AG09319 (cell line): ENCODE data around the gene LDAH.

ENCODE experiments used
- DNase-seq: peaks from one replicate; pipeline ENCODE4 v3.0.0-alpha.2; 2010; ENCODE audit warnings: low read depth; ENCODE audit errors: extremely low read depth
- TF ChIP-seq, protein P1 (sequence below): IDR thresholded peaks from 2 replicates; pipeline ENCODE4 v1.5.1; 2011; ENCODE audit warnings: low read depth, mild to moderate bottlenecking, inconsistent platforms, low read length, moderate library complexity

The LDAH gene

DNA sequence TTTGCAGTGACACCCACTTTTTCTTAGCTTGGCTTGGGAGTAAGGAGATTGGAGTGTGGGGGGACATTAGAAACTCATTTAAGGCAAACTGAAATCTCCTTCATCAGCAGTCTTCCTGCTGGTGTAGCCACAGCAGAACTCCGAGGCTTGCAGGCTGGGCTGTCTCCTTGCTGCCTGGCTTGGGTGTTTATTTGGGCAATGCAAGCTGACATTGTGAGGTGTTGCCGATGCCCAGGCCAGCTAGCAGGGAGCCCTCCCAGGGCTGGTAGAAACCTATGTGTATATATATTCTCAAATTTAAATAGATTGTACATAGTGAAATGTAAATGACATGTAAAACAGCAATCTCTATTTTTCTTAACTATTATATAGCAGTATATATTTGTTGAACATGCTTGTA, 144.1 kb downstream of the LDAH start:
- TF ChIP-seq, protein P1, sequence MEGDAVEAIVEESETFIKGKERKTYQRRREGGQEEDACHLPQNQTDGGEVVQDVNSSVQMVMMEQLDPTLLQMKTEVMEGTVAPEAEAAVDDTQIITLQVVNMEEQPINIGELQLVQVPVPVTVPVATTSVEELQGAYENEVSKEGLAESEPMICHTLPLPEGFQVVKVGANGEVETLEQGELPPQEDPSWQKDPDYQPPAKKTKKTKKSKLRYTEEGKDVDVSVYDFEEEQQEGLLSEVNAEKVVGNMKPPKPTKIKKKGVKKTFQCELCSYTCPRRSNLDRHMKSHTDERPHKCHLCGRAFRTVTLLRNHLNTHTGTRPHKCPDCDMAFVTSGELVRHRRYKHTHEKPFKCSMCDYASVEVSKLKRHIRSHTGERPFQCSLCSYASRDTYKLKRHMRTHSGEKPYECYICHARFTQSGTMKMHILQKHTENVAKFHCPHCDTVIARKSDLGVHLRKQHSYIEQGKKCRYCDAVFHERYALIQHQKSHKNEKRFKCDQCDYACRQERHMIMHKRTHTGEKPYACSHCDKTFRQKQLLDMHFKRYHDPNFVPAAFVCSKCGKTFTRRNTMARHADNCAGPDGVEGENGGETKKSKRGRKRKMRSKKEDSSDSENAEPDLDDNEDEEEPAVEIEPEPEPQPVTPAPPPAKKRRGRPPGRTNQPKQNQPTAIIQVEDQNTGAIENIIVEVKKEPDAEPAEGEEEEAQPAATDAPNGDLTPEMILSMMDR, result no peak
- no peak for DNase-seq

DNA sequence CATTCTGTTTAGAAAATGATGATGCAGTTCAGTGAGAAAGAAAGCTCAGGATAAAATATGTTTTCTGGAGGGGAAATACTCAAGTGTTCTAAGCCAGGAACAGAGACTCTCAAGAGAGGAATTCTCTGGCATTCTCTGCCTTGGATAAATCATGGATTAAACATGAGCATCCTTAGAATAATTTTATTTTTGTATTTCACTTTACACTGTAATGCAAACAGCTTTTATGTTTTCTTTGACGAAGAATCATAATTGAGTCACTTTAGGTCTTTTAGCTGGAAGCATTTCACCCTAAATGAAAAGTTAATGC, 144.9 kb downstream of the LDAH start:
- TF ChIP-seq, protein P1, result no peak
- DNase-seq, result no peak

DNA sequence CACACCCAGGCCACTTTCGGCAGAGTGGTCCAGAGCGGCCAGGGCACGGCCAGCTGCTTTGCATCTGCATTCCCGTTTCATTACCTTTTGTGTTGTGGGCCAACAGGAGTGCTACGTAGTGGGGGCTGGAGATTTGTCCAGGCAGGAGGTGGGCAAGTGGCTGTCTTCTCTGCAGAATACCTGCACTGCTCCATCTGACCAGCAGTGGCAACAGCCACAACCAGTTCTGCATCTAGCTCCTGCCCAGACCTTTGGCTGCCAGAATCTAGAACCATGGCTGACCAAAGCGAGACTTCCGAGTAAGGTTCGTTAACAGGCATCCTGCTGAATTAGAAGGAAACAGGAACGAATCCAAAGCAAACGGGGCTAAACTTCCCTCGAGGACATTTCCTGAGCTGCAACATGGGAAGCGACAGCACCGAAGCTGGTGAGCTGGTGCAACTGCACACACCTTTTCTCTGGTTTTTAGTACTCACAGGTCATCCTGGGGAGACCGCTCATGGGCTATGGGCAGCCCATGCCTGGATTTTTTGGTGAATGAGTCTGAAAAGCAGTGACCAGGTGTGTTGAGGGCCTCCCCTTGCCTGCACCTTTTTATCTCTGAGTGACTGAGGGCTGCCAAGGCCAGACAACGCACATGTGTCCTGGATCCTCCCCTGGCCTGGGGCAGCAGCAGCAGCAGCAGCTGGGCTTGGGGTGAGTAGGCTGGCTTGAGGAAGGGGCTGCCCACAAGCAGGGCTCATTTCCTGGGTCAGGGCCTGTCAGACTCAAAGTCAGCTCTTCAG, 145.4 kb downstream of the LDAH start:
- DNase-seq, result no peak

DNA sequence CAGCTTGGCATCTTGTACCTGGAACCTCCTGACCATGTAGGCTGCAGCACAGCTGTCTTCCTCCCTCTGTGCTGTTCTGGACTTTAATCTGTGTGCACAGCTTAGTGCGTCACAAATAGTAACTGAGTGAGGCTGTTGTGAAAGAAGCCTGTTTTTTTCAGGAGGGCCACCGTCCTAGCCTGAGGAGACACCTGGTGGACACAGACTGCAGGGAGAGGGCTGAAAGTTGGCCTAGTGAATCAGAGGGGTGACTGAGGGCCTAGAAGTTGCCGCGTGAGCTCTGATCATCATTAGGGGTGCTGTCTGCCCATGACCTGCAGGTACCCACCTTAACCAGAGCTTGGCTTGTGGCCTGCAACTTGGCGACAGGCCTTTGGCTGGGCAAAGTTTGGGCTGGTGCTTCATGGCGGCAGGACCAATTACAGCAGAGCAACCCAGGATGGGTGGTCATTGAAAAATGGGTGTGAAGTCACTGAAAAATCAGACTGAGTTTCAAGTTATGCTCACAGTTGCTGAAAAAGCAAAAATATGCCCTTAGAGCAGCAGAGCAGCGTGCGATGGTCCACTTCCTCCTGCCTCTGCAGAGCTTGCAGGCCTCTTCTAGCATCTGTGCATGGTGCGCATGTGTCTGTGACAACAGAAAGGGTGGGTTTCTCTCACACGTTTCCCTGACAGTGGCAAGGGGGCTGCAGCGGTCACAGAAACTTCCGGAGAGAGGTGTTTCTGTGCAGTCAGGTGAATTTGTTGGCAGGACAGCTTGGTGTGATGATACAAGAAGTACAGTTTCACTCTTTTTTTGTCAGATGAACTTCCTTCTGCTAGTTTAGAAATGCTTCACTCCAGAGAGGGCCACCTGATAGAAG, 146.3 kb downstream of the LDAH start:
- DNase-seq, result no peak
- TF ChIP-seq, protein P1, result no peak

More for the DNA sequence above, 145.4 kb downstream of the LDAH start:
- TF ChIP-seq, protein P1, result no peak

DNA sequence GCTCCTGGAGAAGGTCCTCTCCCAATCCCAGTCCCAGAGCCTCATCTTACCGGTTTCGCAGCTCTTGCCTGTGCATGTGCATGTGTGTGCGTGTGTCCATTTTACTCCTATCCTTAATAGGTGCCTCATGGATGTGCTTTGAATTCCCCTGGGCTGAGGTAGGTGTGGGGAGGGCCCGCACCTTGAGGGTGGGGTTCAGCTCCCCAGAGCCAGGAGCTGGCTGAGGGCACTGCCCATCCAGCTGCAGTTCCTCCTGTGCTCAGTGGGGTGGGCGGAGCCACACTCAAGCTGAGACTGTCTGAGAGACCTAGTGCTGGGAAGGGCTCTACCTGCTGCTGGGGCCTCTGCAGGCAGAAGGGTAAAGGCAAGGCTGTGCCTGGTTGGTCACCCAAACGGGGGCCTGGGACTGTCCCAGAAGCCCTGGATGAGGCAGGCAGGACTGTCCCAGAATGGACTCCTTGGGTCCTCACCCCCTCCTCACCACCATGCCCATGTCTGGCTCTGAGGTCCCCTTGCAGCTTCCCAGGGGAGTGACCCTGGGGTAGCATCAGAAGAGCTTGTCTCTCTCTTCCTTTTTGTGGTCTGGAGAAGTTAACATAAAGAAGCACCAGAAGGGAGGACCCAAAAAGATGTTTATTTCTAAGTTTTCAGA, 147.1 kb downstream of the LDAH start:
- TF ChIP-seq, protein P1, result no peak
- no peak for DNase-seq

DNA sequence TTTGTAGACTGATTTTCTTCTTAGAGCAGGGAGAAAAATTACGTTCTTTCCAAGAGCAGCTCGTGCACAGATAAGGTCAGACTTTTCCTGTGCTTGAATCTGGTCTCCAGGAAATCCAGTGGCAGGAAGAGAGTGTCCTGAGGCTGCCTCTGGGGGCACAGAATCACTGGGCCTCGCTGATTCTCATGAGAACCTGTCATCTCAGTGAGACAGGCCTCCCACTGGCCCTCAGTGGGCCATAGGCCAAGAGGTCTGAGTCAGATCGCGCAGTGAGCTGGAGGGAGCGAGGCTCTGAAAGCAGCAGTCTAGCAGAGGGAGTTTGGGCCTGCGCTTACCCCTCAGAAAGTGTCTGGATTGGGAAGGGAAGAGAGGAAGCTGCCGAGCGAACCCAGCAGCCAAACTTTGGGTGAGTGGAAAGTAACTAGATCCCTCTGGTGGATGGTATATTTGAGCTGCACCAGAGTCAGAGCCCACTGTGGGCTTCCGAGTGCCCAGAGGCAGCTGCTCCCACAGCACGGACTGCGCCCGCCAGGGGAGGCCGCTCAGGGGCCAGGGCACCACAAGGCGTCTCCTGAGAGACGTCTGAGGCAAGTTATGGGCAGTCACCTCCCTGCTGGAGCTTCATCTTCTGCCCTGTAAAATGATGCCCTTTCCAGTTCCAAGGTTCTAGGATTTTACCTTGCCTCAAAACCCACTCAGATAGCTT, 147.8 kb downstream of the LDAH start:
- no peak for DNase-seq

More for the DNA sequence above, 147.8 kb downstream of the LDAH start:
- TF ChIP-seq, protein P1, result no peak
